NB4 (cell line): Measurements from ENCODE around the gene XYLB.

ENCODE experiments used
- CTCF ChIP-seq: IDR thresholded peaks from one replicate; pipeline ENCODE4 v1.5.1; 2012; ENCODE audit warnings: low read depth, low read length
- POLR2A ChIP-seq: IDR thresholded peaks from 2 replicates; pipeline ENCODE4 v1.6.1; 2011; ENCODE audit warnings: mild to moderate bottlenecking; ENCODE audit not compliant: insufficient read length; ENCODE audit errors: extremely low read depth
- TF ChIP-seq, protein P1 (sequence below): IDR thresholded peaks from 2 replicates; pipeline ENCODE4 v1.6.1; 2011; ENCODE audit warnings: low read depth, low read length

DNA sequence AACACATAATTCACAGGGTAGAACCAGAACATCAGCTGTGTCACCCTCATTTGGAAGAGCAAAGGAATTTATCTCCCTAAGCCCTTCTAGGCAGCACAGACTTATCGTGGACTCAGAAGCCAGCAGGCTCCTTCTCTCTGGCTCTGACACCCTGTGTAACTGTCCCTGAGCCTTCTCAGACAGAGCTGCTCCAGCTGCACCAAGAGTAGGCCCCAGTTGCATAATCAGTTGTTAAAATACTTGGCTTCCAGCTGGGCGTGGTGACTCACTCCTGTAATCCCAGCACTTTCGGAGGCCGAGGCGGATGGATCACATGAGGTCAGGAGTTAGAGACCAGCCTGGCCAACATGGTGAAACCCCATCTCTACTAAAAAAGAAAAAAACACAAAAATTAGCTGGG lies 57.7 kb downstream of the XYLB start:
- TF ChIP-seq CTCF = no peak
- no peak for TF ChIP-seq POLR2A
- TF ChIP-seq, protein P1, sequence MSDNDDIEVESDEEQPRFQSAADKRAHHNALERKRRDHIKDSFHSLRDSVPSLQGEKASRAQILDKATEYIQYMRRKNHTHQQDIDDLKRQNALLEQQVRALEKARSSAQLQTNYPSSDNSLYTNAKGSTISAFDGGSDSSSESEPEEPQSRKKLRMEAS = no peak
